PC-9 (cell line): Measurements from ENCODE around the gene DNAJC13. TPM values are rescaled to one million over a fixed set of nuclear protein-coding genes. Genes with fewer than 3 reads are reported as not detected.

Source experiments
- BruUV-seq: library from RNA; stranded (reverse); fragments of 400-500 nt; replicated peaks from 2 replicates; lab custom pipeline; 2021; lab: Mats Ljungman, UMichigan
- CTCF ChIA-PET: fragments of 300-600 bp; sonication (Branson Sonifier 250); formaldehyde crosslinking; loops from one replicate; lab custom pipeline; 2022; ENCODE audit warnings: antibody characterized with exemption; lab: Charles Lee
- POLR2A ChIA-PET: fragments of 300-600 bp; sonication (Branson Sonifier 250); formaldehyde crosslinking; loops from one replicate; lab custom pipeline; 2022; ENCODE audit warnings: antibody characterized with exemption; ENCODE audit not compliant: unreplicated experiment; lab: Charles Lee
- DNase-seq, 2 experiments: peaks; one replicate each; pipeline versions ENCODE4 v3.0.0 to v3.0.0-alpha.2; 2015 to 2022; ENCODE audit warnings: mixed read lengths in 1 of 2
- H2AFZ ChIP-seq: fragments of 200-600 bp; sonication (generic); 2 replicates; pipeline ENCODE4 v1.8.1; 2017; ENCODE audit warnings: antibody characterized with exemption
- H3F3A ChIP-seq: fragments of 200-600 bp; sonication (generic); 2 replicates; pipeline ENCODE4 v1.8.1; 2017; ENCODE audit warnings: antibody characterized with exemption, mild to moderate bottlenecking, low read depth; ENCODE audit not compliant: insufficient read depth
- H3K27ac ChIP-seq: fragments of 200-600 bp; sonication (generic); 2 replicates; pipeline ENCODE4 v1.6.1; 2016; ENCODE audit warnings: mixed run types
- H3K27me3 ChIP-seq: fragments of 200-600 bp; sonication (generic); 2 replicates; pipeline ENCODE4 v1.6.1; 2016; ENCODE audit warnings: low read depth, mixed run types; ENCODE audit not compliant: insufficient read depth
- H3K36me3 ChIP-seq: fragments of 200-600 bp; sonication (generic); 2 replicates; pipeline ENCODE4 v1.6.1; 2016; ENCODE audit warnings: low read depth, mixed run types
- H3K4me1 ChIP-seq: fragments of 200-600 bp; sonication (generic); replicated peaks from 2 replicates; pipeline ENCODE4 v1.6.1; 2016; ENCODE audit warnings: mixed run types; ENCODE audit not compliant: insufficient read depth
- H3K4me2 ChIP-seq: fragments of 200-600 bp; sonication (generic); 2 replicates; pipeline ENCODE4 v1.6.1; 2017; ENCODE audit warnings: mixed run types
- H3K4me3 ChIP-seq: fragments of 200-600 bp; sonication (generic); 2 replicates; pipeline ENCODE4 v1.6.1; 2016; ENCODE audit warnings: mixed run types
- H3K79me2 ChIP-seq: fragments of 200-600 bp; sonication (generic); 2 replicates; pipeline ENCODE4 v1.6.1; 2017; ENCODE audit warnings: low read depth, mixed run types
- H3K9me2 ChIP-seq: fragments of 200-600 bp; sonication (generic); 2 replicates; pipeline ENCODE4 v1.8.1; 2017; ENCODE audit warnings: mild to moderate bottlenecking; ENCODE audit not compliant: insufficient read depth
- H3K9me3 ChIP-seq: fragments of 200-600 bp; sonication (generic); 2 replicates; pipeline ENCODE4 v1.8.1; 2016; ENCODE audit warnings: low read depth; ENCODE audit not compliant: insufficient read depth
- H4K20me1 ChIP-seq: fragments of 200-600 bp; sonication (generic); 2 replicates; pipeline ENCODE4 v1.8.1; 2017; ENCODE audit not compliant: insufficient read depth
- CTCF ChIP-seq: fragments of 200-600 bp; sonication (generic); conservative IDR thresholded peaks from 2 replicates; pipeline ENCODE4 v1.6.1; 2017; ENCODE audit warnings: mixed run types, antibody characterized with exemption, mild to moderate bottlenecking, moderate library complexity
- EZH2 ChIP-seq: fragments of 200-600 bp; sonication (generic); IDR thresholded peaks from 2 replicates; pipeline ENCODE4 v1.8.0; 2017; ENCODE audit warnings: antibody characterized with exemption, low read depth
- intact Hi-C: fragments of 100-400 bp; cut with micrococcal nuclease; formaldehyde crosslinking; loops from one replicate; pipeline ENCODE4 v1.10.0; 2022; ENCODE audit not compliant: unreplicated experiment
- total RNA-seq: library from RNA; stranded (reverse); gene quantifications from 2 replicates; pipeline ENCODE4 v1.2.3, GENCODE V29; 2021

Gene DNAJC13
- total RNA-seq, 1 experiment from 2014 or later = 56.6 TPM

GRCh38 chr3:132569580-132569979 is 152.3 kb downstream of the DNAJC13 start:
- Histone ChIP-seq H3K4me3 (no peak overlapping the region), H2AFZ (no peak overlapping the region), H3K9me3 (no peaks in the 10 kb centered on the region), H3K9me2 (no peaks in the 10 kb centered on the region), H3F3A (no peaks in the 10 kb centered on the region), H3K4me2 (no peak overlapping the region), H4K20me1 (no peaks in the 10 kb centered on the region), H3K36me3 (no peaks in the 10 kb centered on the region), H3K27me3 (no peaks in the 10 kb centered on the region), H3K4me1 (no peaks in the 10 kb centered on the region), H3K79me2 (no peaks in the 10 kb centered on the region), H3K27ac (no peak overlapping the region)
- no peak for DNase-seq
- no peak for TF ChIP-seq EZH2
- no peak for TF ChIP-seq CTCF
- ChIA-PET POLR2A (interaction anchor here (0.7 kb wide), 1 partner anchor 54 kb away, joined by 4 read pairs; no protein-coding TSS in a partner anchor), CTCF (no interaction called here)
- no TSS peak for BruUV-seq
- intact Hi-C loops = no loop called here

GRCh38 chr3:132570016-132570415 is 152.7 kb downstream of the DNAJC13 start:
- Histone ChIP-seq H3K79me2 (no peaks in the 10 kb centered on the region), H3K4me1 (no peaks in the 10 kb centered on the region), H3K27ac (no peak overlapping the region), H4K20me1 (no peaks in the 10 kb centered on the region), H3K36me3 (no peaks in the 10 kb centered on the region), H3F3A (no peaks in the 10 kb centered on the region), H3K4me2 (no peak overlapping the region), H3K27me3 (no peaks in the 10 kb centered on the region), H3K9me3 (no peaks in the 10 kb centered on the region), H3K9me2 (no peaks in the 10 kb centered on the region), H2AFZ (no peak overlapping the region), H3K4me3 (no peak overlapping the region)
- DNase-seq = no peak
- intact Hi-C loops = no loop called here
- no TSS peak for BruUV-seq
- CTCF ChIA-PET = no interaction called here
- POLR2A ChIA-PET = interaction anchor here (0.7 kb wide), 1 partner anchor 54 kb away, joined by 4 read pairs; no protein-coding TSS in a partner anchor
- TF ChIP-seq CTCF (no peak), EZH2 (no peak)

GRCh38 chr3:132573797-132574211 is 156.5 kb downstream of the DNAJC13 start:
- H3K79me2 ChIP-seq = no peaks in the 10 kb centered on the region
- POLR2A ChIA-PET = no interaction called here
- H3K4me2 ChIP-seq = no peak overlapping the region
- DNase-seq = no peak
- no peaks in the 10 kb centered on the region for H3K4me1 ChIP-seq
- no peaks in the 10 kb centered on the region for H3K9me2 ChIP-seq
- intact Hi-C loops = no loop called here
- no peak for TF ChIP-seq EZH2
- no peak for TF ChIP-seq CTCF
- CTCF ChIA-PET = no interaction called here
- no TSS peak for BruUV-seq
- H3K36me3 ChIP-seq = no peaks in the 10 kb centered on the region
- H4K20me1 ChIP-seq = no peaks in the 10 kb centered on the region
- H2AFZ ChIP-seq = no peak overlapping the region
- H3K4me3 ChIP-seq = no peak overlapping the region
- H3K9me3 ChIP-seq = no peaks in the 10 kb centered on the region
- no peaks in the 10 kb centered on the region for H3K27me3 ChIP-seq
- no peaks in the 10 kb centered on the region for H3F3A ChIP-seq
- H3K27ac ChIP-seq = no peak overlapping the region
